Hepatocyte (in vitro differentiated cells): Measurements from ENCODE around the gene PCCA. TPM values are rescaled to one million over a fixed set of nuclear protein-coding genes. Genes with fewer than 3 reads are reported as not detected.

Source experiments
- DNase-seq: peaks from one replicate; pipeline ENCODE4 v3.0.0-alpha.2; 2016; ENCODE audit warnings: low spot score
- H2AFZ ChIP-seq: fragments of 200-600 bp; sonication (generic); 2 replicates; pipeline ENCODE4 v1.6.0; 2016; ENCODE audit warnings: antibody characterized with exemption, mild to moderate bottlenecking
- H3K27ac ChIP-seq: fragments of 200-600 bp; sonication (generic); 2 replicates; pipeline ENCODE4 v1.5.1; 2016; ENCODE audit warnings: mild to moderate bottlenecking
- H3K27me3 ChIP-seq: fragments of 200-600 bp; sonication (generic); 2 replicates; pipeline ENCODE4 v1.6.1; 2016
- H3K36me3 ChIP-seq: fragments of 200-600 bp; sonication (generic); replicated peaks from 2 replicates; pipeline ENCODE4 v1.5.1; 2016; ENCODE audit warnings: low read depth; ENCODE audit not compliant: insufficient read depth
- H3K4me1 ChIP-seq: fragments of 200-600 bp; sonication (generic); 2 replicates; pipeline ENCODE4 v1.5.1; 2016; ENCODE audit warnings: mild to moderate bottlenecking, moderate library complexity; ENCODE audit not compliant: insufficient read depth
- H3K4me2 ChIP-seq: fragments of 200-600 bp; sonication (generic); 2 replicates; pipeline ENCODE4 v1.6.0; 2016
- H3K4me3 ChIP-seq: fragments of 200-600 bp; sonication (generic); 2 replicates; pipeline ENCODE4 v1.5.1; 2016; ENCODE audit warnings: mild to moderate bottlenecking
- H3K79me2 ChIP-seq: fragments of 200-600 bp; sonication (generic); 2 replicates; pipeline ENCODE4 v1.6.0; 2017; ENCODE audit warnings: mild to moderate bottlenecking
- H3K9me2 ChIP-seq: fragments of 200-600 bp; sonication (generic); replicated peaks from 2 replicates; pipeline ENCODE4 v1.6.0; 2017; ENCODE audit warnings: mild to moderate bottlenecking; ENCODE audit not compliant: insufficient read depth
- H3K9me3 ChIP-seq: fragments of 200-600 bp; sonication (generic); 2 replicates; pipeline ENCODE4 v1.5.1; 2016; ENCODE audit warnings: low read depth, mild to moderate bottlenecking
- H4K20me1 ChIP-seq: fragments of 200-600 bp; sonication (generic); 2 replicates; pipeline ENCODE4 v1.6.0; 2016; ENCODE audit warnings: mild to moderate bottlenecking; ENCODE audit not compliant: insufficient read depth, poor library complexity, severe bottlenecking
- CTCF ChIP-seq: fragments of 200-600 bp; sonication (generic); IDR thresholded peaks from 2 replicates; pipeline ENCODE4 v1.5.1; 2016; ENCODE audit warnings: antibody characterized with exemption, mild to moderate bottlenecking; ENCODE audit not compliant: poor library complexity
- EZH2 ChIP-seq: fragments of 200-600 bp; sonication (generic); IDR thresholded peaks from 2 replicates; pipeline ENCODE4 v1.6.1; 2016; ENCODE audit warnings: antibody characterized with exemption, mild to moderate bottlenecking, borderline replicate concordance
- EZH2phosphoT487 ChIP-seq: fragments of 200-600 bp; sonication (generic); IDR thresholded peaks from one replicate; pipeline ENCODE4 v1.6.1; 2018; ENCODE audit warnings: antibody characterized with exemption, mild to moderate bottlenecking, low read depth, moderate library complexity; ENCODE audit not compliant: unreplicated experiment, severe bottlenecking
- WGBS: methylation state at CpG from one replicate; pipeline ENCODE4 v1.1.6; 2016; ENCODE audit warnings: low lambda C conversion rate; ENCODE audit errors: missing lambda C conversion rate; 5-methylcytosine and 5-hydroxymethylcytosine counted together
- polyA plus RNA-seq: library from polyadenylated mRNA; unstranded; fragments of >200 nt; fragmentation: Nextera tagmentation; extraction: Ambion mirVana; gene quantifications from 2 replicates; pipeline ENCODE4 v1.2.1, GENCODE V29; 2016
- total RNA-seq: library from RNA; depleted of rRNA; stranded (reverse); fragments of >200 nt; gene quantifications from 2 replicates; pipeline ENCODE4 v1.2.3, GENCODE V29; 2014

Gene PCCA
- total and polyA plus RNA-seq, 2 experiments from 2014 or later: 23.6 to 28.2 TPM

DNA sequence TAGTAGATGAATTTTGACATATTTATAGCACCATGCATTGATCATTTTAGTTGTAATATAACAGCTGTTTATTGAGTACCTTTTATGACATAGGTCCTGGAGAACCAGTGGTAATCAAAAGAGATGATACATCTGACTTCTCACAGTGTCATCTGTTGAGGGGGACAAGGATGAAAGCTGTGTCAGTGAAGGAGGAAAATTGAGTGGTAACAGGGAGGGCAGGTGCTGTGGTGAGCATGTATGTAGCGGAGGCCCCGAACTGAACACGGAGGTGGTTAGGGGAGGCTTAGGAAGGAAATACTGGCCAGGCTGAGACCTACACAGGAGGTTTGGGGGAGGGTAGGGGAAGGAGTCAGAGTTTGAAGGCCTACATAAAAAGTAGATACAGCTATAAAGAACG, 300.0 kb downstream of the PCCA start:
- H3K36me3 ChIP-seq: no peaks in the 10 kb centered on the region
- no peaks in the 10 kb centered on the region for H3K4me1 ChIP-seq
- no peaks in the 10 kb centered on the region for H3K9me3 ChIP-seq
- no peak for DNase-seq
- no peak overlapping the region for H3K27ac ChIP-seq
- H2AFZ ChIP-seq: no peak overlapping the region
- no peaks in the 10 kb centered on the region for H4K20me1 ChIP-seq
- WGBS: 80% methylated on average over 4 of the region's 4 CpGs
- H3K4me2 ChIP-seq: no peak overlapping the region
- no peaks in the 10 kb centered on the region for H3K79me2 ChIP-seq
- H3K27me3 ChIP-seq: no peaks in the 10 kb centered on the region
- H3K4me3 ChIP-seq: no peak overlapping the region
- TF ChIP-seq EZH2phosphoT487 (no peak), EZH2 (no peak), CTCF (no peak)
- no peaks in the 10 kb centered on the region for H3K9me2 ChIP-seq

- TF ChIP-seq EZH2 (no peak), EZH2phosphoT487 (no peak), CTCF (no peak)
- no peaks in the 10 kb centered on the region for H3K9me2 ChIP-seq
- H2AFZ ChIP-seq: no peak overlapping the region
- H3K4me2 ChIP-seq: no peak overlapping the region
- no peaks in the 10 kb centered on the region for H3K27me3 ChIP-seq
- H3K4me1 ChIP-seq: no peaks in the 10 kb centered on the region
- DNase-seq: no peak
- no peaks in the 10 kb centered on the region for H3K36me3 ChIP-seq
- H3K4me3 ChIP-seq: no peak overlapping the region
- WGBS: 85% methylated on average over 3 of the region's 3 CpGs
- H3K79me2 ChIP-seq: no peaks in the 10 kb centered on the region
- H3K9me3 ChIP-seq: no peaks in the 10 kb centered on the region
- no peak overlapping the region for H3K27ac ChIP-seq
- no peaks in the 10 kb centered on the region for H4K20me1 ChIP-seq
Observed at GRCh38 chr13:100389617-100390016, 300.7 kb downstream of the PCCA start.

DNA sequence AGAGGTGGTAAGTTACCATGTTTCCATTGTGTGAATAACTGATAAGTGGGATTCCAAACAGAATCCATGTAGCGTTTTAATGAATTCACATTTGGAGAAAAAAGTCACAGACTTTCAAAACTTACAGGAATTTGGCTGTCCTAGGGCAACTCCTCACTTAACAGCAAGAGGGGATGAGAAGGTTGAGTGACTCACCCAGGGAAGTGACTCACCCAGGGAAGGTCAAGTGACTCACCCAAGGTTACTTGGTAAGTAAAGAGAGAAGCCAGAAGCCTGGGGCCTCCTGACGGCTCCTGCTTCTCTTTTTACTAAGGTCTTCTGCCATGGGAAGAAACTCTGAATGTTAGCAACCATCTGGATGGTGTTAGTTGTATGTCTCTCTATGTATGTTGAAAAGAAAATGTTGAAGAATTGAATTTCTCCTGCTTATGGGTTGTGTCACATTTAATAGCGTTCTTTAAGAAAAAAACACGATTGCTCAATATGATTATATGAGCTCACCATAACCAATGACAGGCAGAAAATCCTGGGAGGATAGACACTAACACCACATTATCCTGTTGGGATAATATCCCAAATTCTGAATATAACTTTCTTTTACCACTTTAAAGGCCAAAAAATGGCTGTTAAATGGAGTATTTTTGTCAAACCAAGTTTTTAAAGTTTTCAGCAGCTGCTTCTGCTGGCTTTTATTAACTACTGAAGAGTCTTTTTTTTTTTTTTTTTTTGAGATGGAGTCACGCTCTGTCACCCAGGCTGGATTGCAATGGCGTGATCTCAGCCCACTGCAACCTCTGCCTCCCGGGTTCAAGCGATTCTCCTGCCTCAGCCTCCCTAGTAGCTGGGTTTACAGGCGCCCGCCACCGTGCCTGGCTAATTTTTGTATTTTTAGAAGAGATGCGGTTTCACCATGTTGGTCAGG, 304.1 kb downstream of the PCCA start:
- Histone ChIP-seq H3K4me2 (no peak overlapping the region), H3K27me3 (no peaks in the 10 kb centered on the region), H2AFZ (no peak overlapping the region), H3K36me3 (no peaks in the 10 kb centered on the region), H3K4me3 (no peak overlapping the region), H3K9me3 (no peaks in the 10 kb centered on the region), H4K20me1 (no peaks in the 10 kb centered on the region), H3K9me2 (no peaks in the 10 kb centered on the region), H3K4me1 (no peaks in the 10 kb centered on the region), H3K27ac (peak overlapping the region; percentile 79), H3K79me2 (no peaks in the 10 kb centered on the region)
- TF ChIP-seq EZH2: no peak
- TF ChIP-seq EZH2phosphoT487: no peak
- TF ChIP-seq CTCF: no peak
- DNase-seq: peak; percentile 89
- 77% methylated on average over 12 of the region's 12 CpGs for WGBS
